Measurements from ENCODE around the gene HLA-DQB1.
"Not testable (repeated sequence)": the region's sequence is repeated elsewhere in the genome, so short reads cannot be mapped to it uniquely, and the experiment has no call there.

HLA-DQB1 gene

DNA sequence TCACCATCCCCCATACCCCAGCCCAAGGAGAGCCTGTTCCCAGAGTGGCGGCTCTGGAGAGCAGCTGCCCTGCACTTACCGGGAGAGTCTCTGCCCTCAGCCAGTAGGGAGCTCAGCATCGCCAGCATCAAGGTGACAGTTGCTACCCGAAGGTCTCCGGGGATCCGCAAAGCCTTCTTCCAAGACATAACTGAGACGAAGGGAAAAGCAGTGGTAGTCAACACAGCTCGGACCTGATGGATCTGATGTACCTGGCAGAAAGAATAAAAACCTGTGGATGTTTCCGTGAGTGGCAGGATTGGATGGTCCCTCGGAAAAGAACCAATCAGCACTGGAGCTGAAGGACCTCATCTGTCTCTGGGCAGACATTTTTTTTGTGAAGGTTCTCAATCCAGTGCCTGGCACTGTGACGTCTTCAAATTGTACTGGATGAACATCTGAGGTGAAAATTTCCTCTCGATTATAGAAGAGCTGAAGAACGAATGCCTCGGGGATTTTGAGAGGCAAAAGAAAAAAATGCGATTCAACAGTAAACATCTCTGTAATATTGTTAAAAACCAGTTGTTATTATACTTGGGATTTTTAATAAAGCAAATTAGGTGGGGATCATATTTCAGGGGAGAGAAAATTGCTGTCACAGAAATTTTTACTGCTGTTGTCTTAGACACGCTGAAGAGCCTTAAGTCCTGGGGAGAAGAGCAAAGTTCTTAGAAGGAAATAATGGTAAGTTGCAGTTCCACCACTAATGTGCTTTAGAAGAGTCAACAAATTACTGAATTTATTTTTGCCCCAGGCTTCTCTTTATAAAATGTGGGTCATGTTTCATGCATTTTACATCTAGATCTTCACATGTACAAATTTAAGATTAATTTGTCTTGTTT, at the start of gene HLA-DQB1:
Gene HLA-DQB1, minus strand, starts transcription at position 238 of the 881 bp plus-strand sequence. Its CDS starts 50 bp downstream, at position 188.
- Mint-ChIP-seq H3K27me3 (peaks cover 14% of the 10 kb centered on the region), H3K4me1 (ENCODE audit: low read depth) (peaks cover 40% of the 10 kb centered on the region), H3K36me3 (no peaks in the 10 kb centered on the region)

DNA sequence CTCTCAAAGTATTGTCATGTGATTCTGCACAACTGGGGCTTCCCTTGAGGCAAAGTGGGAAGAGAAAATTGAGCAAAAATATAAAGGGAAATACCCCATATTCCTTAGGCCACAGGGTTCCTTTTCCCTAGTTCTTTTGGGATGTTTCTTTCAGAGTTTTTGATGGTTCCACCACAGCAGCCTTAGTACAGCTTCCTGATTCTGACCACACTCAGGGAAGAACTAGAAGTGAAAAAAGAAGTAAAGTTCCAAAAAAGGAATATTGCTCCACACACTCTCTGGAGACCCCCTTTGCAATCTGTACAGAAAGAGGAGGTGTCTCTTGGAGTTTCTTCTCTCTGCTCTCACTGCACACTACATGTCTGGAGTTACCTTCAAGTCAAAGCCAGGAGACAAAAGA, 46.8 kb upstream of the HLA-DQB1 start:
- Mint-ChIP-seq H3K36me3 (no peaks in the 10 kb centered on the region), H3K4me3 (no peak overlapping the region), H3K27ac (no peak overlapping the region), H3K27me3 (peaks cover 7% of the 10 kb centered on the region), H3K9me3 (ENCODE audit: low read depth) (no peaks in the 10 kb centered on the region), H3K4me1 (ENCODE audit: low read depth) (no peaks in the 10 kb centered on the region)

More for the DNA sequence above, at the start of gene HLA-DQB1:
- H3K27ac Mint-ChIP-seq = no peak within 1 kb of the TSS
- H3K4me3 Mint-ChIP-seq = peak within 1 kb of the TSS; percentile 84
- H3K9me3 Mint-ChIP-seq (ENCODE audit: low read depth) = no peaks in the 10 kb centered on the region

DNA sequence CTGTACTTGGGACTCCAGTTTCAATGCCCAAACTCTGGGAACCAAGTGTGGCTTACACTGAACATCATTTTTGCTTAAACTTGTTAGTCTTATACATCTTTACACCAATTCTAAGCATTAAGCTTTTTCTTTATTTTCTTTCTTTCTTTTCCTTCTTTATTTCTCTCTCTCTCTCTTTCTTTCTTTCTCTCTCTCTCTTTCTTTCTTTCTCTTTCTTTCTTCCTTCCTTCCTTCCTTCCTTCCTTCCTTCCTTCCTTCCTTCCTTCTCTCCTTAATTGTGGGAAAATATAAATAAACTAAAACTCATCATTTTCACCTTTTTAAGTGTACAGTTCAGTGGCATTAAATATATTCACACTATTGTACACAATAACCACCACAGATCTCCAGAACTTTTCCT, 43.2 kb upstream of the HLA-DQB1 start:
- Mint-ChIP-seq H3K27me3 (peaks cover under 1% of the 10 kb centered on the region), H3K36me3 (peaks cover 4% of the 10 kb centered on the region), H3K27ac (no peak overlapping the region), H3K9me3 (ENCODE audit: low read depth) (no peaks in the 10 kb centered on the region), H3K4me1 (ENCODE audit: low read depth) (no peaks in the 10 kb centered on the region), H3K4me3 (no peak overlapping the region)

DNA sequence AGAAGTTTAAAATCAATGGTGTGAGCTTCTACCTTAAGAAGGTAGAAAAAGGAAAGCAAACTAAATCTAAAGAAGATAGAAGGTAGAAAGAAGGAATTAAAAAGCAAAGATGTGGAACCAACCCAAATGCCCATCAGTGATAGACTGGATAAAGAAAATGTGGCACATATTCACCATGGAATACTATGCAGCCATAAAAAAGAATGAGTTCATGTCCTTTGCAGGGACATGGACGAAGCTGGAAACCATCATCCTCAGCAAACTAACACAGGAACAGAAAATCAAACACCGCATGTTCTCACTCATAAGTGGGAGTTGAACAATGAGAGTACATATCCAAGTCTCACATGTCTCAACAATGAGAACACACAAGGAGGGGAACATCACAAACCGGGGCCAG, 38.7 kb upstream of the HLA-DQB1 start:
- not testable (repeated sequence) for H3K36me3 Mint-ChIP-seq; H3K4me3 Mint-ChIP-seq; H3K27ac Mint-ChIP-seq; H3K4me1 Mint-ChIP-seq (ENCODE audit: low read depth); H3K9me3 Mint-ChIP-seq (ENCODE audit: low read depth)
- peaks cover 11% of the 10 kb centered on the region for H3K27me3 Mint-ChIP-seq

DNA sequence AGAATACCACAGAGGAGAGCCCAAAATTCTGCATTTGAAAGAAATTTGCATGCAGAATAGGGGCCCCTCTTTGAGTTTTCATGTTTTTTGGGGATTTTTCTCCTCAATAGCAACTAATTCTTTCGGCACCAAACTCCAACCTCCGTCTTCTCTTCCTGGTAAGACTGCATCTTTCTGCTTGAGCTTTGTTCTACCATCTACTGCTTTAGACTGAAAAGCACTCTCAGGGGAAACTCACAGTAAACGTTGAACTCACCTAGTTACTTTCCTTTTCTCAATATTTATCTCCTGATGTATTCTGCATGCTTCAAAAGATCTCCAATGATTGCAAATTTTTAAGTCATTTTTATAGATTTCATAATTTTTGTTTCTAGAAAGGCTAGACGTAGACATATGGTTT, 36.9 kb upstream of the HLA-DQB1 start:
- H3K27me3 Mint-ChIP-seq = peaks cover 13% of the 10 kb centered on the region
- no peak overlapping the region for H3K4me3 Mint-ChIP-seq
- H3K36me3 Mint-ChIP-seq = peaks cover 4% of the 10 kb centered on the region
- H3K4me1 Mint-ChIP-seq (ENCODE audit: low read depth) = peaks cover 2% of the 10 kb centered on the region
- H3K9me3 Mint-ChIP-seq (ENCODE audit: low read depth) = no peaks in the 10 kb centered on the region
- H3K27ac Mint-ChIP-seq = no peak overlapping the region

DNA sequence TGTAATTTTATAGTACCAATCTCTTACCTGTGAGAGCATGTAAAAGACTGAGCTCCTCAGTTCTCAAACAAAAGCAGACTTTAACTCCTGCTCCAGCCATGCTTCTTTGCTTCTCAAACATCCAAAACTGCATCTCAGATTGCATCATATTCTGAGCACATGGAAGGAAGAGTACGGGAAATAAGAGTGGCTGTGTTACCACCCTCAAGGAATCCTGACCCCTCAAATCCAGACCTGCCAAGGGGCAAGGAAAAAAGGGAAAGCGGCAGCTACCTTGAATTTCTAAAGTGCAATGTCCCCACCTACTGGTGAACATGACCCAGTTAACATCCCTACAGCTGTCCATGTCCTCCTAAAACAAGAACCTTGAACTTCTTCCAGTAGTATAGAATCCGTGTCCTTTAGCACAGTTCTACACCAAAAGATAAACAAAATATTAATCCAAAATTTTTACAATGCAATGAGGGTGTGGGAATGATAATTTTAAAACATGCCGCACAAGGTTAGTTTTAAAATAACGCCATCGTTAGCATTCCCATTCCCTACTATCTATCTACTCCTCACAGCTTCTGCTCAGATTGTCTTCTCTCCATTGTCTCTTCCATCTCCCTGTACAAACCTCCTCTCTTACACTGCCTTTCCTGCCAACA, 34.1 kb upstream of the HLA-DQB1 start:
- Mint-ChIP-seq H3K36me3 (peaks cover 4% of the 10 kb centered on the region), H3K9me3 (ENCODE audit: low read depth) (no peaks in the 10 kb centered on the region), H3K27ac (no peak overlapping the region), H3K4me1 (ENCODE audit: low read depth) (peaks cover 2% of the 10 kb centered on the region), H3K27me3 (peaks cover 16% of the 10 kb centered on the region), H3K4me3 (no peak overlapping the region)

DNA sequence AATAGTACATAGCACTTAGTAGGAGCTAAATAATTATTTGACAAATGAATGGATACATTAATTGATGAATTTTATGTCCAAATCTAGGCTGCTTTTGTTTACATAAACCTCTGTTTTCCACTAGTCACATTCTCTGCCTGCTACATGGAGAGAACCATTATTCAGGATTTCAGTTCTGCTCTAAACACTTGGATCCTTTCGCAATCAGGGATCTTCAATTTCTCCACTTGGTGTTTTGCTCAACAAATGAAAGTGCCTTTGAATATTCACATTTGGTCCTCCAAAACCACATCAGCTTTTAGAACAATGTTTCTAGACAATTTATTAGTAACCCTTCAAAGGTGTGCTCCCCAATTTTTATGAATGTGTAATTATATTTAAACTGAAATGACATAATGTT, 30.6 kb upstream of the HLA-DQB1 start:
- Mint-ChIP-seq H3K4me3 (no peak overlapping the region), H3K9me3 (ENCODE audit: low read depth) (no peaks in the 10 kb centered on the region), H3K27ac (no peak overlapping the region), H3K4me1 (ENCODE audit: low read depth) (peaks cover 2% of the 10 kb centered on the region), H3K27me3 (peaks cover 23% of the 10 kb centered on the region), H3K36me3 (no peaks in the 10 kb centered on the region)

DNA sequence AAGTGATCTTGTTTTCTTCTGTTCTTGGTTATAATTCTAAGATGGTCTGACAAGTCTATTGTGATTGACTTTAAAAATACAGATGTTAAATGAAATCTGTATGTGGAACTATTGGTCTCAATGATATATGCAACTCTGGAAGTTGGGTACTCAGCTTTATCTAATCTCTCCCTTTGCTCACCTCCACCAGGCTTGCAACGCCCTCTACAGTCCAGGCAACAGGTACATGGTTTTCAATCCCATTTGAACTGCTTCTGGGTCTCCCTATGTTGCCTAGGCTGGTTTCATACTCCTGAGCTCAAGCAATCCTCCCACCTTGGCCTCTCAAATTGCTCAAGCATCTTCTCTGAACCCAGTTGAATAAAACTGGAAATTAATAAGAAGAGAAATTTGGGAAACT, 25.6 kb upstream of the HLA-DQB1 start:
- Mint-ChIP-seq H3K9me3 (ENCODE audit: low read depth) (no peaks in the 10 kb centered on the region), H3K27ac (no peak overlapping the region), H3K27me3 (peaks cover 13% of the 10 kb centered on the region), H3K36me3 (no peaks in the 10 kb centered on the region), H3K4me1 (ENCODE audit: low read depth) (no peaks in the 10 kb centered on the region), H3K4me3 (no peak overlapping the region)

DNA sequence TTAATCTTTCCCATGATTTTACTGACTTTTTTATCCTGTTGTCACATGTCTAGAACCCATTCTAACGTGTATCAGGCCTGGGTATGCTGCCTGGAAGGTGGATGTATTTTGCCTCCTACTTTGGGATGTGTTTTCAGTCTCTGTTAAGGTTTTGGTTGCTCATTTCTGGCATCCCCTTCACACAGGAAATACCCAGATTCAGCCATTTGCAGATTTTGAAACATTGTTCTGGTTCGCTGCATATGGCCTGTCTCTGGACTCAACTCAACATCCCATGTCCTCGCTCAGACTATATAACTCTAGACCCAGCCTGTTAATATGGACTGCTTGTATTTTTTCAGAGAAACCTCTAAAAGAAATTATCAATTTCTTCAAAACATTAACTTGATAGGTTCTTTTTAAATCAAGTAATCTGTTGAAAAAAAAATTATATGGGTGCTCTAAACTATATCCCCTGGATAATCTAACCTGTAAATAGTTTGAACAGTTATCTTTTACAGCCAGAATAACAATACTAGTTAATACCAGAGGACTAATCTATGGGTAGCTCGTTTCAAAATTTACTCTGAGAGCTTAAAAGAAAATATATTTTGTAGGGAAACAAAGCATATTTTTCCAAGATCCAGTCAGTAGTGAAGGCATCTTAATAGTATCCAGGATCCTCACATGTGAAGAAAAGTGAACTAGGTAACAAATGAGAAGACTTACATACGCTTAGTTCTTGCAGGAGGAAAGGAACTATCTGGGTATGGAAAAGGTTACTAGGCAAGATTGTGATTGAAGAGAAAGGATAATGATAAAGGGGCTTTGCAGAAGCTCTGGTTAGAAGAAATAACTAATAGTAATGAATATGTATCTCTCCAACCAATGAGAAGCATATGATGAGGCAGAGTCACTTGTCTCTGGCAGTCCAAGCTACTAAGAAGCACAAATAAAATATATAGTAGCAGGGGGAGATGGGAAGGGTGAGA, 23.4 kb upstream of the HLA-DQB1 start:
- Mint-ChIP-seq H3K27ac (no peak overlapping the region), H3K36me3 (no peaks in the 10 kb centered on the region), H3K27me3 (peaks cover 6% of the 10 kb centered on the region), H3K4me3 (no peak overlapping the region), H3K4me1 (ENCODE audit: low read depth) (peaks cover 15% of the 10 kb centered on the region), H3K9me3 (ENCODE audit: low read depth) (no peaks in the 10 kb centered on the region)

DNA sequence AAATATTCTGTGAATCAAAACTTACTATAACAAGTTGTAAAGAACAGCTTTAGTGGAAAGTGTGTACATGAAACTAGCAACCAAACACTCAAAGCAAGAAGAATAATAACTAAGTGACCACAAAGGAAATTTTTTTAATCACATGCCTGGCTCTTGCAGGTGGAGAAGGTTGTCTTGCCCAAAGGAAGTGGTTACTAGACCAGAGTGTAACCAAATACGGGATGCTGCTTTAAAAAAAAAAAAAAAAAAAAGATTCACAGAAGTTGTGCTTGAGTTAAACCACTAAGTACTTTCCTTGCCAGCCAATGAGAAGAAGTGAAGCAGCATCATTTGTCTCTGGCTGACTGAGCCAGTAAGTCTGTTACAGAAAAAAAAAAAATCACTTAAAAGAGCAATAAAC, 19.1 kb upstream of the HLA-DQB1 start:
- Mint-ChIP-seq H3K36me3 (no peaks in the 10 kb centered on the region), H3K27me3 (no peaks in the 10 kb centered on the region), H3K27ac (peak overlapping the region; percentile 1), H3K4me1 (ENCODE audit: low read depth) (peaks cover 18% of the 10 kb centered on the region), H3K4me3 (peak overlapping the region; percentile 44), H3K9me3 (ENCODE audit: low read depth) (no peaks in the 10 kb centered on the region)

DNA sequence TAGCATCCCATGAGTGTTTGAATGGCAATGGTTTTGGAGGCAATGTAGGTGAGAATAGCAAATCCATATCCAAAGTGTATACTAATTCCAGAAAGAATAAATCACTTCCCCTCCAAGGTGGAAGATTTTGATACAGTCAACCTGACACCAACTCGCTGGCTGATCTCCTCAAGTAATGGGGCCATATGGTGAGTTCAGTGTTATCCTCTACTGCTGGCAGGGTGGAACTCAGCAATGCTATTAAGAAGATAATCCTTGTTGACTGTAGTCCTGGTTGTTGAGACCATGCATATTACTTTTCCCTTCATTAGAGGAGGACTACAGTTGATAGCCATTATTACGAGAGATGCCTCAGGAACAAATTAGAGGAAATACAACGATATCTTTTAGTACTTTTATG, 17.8 kb upstream of the HLA-DQB1 start:
- Mint-ChIP-seq H3K36me3 (peaks cover 2% of the 10 kb centered on the region), H3K4me1 (ENCODE audit: low read depth) (peaks cover 18% of the 10 kb centered on the region), H3K9me3 (ENCODE audit: low read depth) (no peaks in the 10 kb centered on the region), H3K27ac (no peak overlapping the region), H3K4me3 (no peak overlapping the region), H3K27me3 (no peaks in the 10 kb centered on the region)

DNA sequence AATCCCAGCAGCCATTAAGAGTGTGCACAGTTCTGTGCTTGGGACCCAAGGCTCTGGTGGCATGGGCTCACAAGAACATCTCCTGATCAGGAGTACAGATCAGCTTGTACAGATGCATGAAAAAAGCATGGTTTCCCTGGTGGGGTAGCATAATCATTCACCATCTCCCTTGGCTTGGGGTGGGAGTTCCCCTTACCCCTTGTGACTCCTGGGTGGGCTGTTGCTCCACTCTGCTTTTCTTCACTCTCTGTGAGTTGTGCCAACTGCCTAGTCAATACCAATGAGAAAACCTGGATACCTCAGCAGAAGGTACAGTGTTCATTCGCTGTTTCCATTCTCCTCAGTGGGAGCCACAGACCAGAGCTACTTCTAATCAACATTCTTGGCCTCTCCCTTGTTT, 13.6 kb upstream of the HLA-DQB1 start:
- no peaks in the 10 kb centered on the region for H3K27me3 Mint-ChIP-seq
- peaks cover 2% of the 10 kb centered on the region for H3K36me3 Mint-ChIP-seq
- H3K9me3 Mint-ChIP-seq (ENCODE audit: low read depth) = peaks cover 7% of the 10 kb centered on the region
- no peak overlapping the region for H3K27ac Mint-ChIP-seq
- H3K4me3 Mint-ChIP-seq = no peak overlapping the region
- H3K4me1 Mint-ChIP-seq (ENCODE audit: low read depth) = peaks cover 3% of the 10 kb centered on the region

DNA sequence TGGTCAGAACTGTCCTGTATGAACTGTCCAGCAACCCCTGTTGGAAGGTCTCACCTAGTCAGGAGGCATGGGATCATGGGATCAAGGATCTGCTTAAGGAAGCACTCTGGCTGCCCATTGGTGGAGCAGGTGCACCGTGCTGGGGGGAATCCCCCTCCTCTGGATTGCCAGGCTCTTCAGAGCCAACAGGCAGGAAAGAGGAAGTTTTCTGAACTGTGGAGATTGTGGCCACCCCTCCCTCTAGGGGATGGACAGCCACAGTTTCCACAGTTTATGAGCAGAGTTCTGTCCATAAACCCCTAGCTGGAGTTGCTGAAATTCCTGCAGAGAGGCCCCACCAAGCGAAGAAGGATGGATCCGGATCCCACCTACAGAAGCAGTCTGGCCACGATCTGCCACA, 13.0 kb upstream of the HLA-DQB1 start:
- Mint-ChIP-seq H3K27me3 (no peaks in the 10 kb centered on the region), H3K27ac (no peak overlapping the region), H3K4me3 (no peak overlapping the region), H3K9me3 (ENCODE audit: low read depth) (peaks cover 7% of the 10 kb centered on the region), H3K4me1 (ENCODE audit: low read depth) (peaks cover under 1% of the 10 kb centered on the region), H3K36me3 (peaks cover 2% of the 10 kb centered on the region)

DNA sequence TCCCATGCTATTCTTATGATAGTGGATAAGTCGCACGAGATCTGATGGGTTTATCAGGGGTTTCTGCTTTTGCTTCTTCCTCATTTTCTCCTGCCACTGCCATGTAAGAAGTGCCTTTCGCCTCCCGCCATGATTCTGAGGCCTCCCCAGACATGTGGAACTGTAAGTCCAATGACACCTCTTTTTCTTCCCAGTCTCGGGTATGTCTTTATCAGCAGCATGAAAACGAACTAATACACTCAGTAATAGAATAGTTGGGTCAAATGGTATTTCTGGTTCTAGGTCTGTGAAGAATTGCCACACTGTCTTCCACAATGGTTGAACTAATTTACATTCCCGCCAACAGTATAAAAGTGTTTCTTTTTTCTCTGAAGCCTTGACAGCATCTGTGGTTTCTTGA, 7.7 kb upstream of the HLA-DQB1 start:
- H3K27me3 Mint-ChIP-seq; H3K36me3 Mint-ChIP-seq; H3K27ac Mint-ChIP-seq; H3K4me1 Mint-ChIP-seq (ENCODE audit: low read depth); H3K9me3 Mint-ChIP-seq (ENCODE audit: low read depth); H3K4me3 Mint-ChIP-seq: not testable (repeated sequence)

DNA sequence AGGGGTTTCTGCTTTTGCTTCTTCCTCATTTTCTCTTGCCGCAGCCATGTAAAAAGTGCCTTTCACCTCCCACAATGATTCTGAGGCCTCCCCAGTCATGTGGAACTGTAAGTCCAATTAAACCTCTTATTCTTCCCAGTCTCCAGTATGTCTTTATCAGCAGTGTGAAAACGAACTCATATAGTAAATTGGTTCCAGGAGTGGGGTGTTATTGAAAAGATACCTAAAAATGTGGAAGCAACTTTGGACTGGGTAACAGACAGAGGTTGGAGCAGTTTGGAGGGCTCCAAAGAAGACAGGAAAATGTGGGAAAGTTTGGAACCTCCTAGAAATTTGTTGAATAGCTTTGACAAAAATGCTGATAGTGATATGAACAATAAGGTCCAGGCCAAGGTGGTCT, 5.5 kb upstream of the HLA-DQB1 start:
- not testable (repeated sequence) for H3K9me3 Mint-ChIP-seq (ENCODE audit: low read depth); H3K4me3 Mint-ChIP-seq; H3K36me3 Mint-ChIP-seq; H3K27ac Mint-ChIP-seq; H3K27me3 Mint-ChIP-seq
- peaks cover 14% of the 10 kb centered on the region for H3K4me1 Mint-ChIP-seq (ENCODE audit: low read depth)
